ENCODE data around the gene IGSF8.

- no peak for TF ChIP-seq POLR2A (IDR thresholded peaks at IDR 0.05; ENCODE audit: low read depth, low read length)
- TF ChIP-seq, protein P1, sequence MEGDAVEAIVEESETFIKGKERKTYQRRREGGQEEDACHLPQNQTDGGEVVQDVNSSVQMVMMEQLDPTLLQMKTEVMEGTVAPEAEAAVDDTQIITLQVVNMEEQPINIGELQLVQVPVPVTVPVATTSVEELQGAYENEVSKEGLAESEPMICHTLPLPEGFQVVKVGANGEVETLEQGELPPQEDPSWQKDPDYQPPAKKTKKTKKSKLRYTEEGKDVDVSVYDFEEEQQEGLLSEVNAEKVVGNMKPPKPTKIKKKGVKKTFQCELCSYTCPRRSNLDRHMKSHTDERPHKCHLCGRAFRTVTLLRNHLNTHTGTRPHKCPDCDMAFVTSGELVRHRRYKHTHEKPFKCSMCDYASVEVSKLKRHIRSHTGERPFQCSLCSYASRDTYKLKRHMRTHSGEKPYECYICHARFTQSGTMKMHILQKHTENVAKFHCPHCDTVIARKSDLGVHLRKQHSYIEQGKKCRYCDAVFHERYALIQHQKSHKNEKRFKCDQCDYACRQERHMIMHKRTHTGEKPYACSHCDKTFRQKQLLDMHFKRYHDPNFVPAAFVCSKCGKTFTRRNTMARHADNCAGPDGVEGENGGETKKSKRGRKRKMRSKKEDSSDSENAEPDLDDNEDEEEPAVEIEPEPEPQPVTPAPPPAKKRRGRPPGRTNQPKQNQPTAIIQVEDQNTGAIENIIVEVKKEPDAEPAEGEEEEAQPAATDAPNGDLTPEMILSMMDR (IDR thresholded peaks at IDR 0.05; ENCODE audit: extremely low read depth in 1 of 2, insufficient read depth in 1 of 2, low read depth in 1 of 2, low read length in 2 of 2) = no peak
- TF ChIP-seq EZH2 (IDR thresholded peaks at IDR 0.05; ENCODE audit: borderline replicate concordance, low read depth, low read length, severe bottlenecking) = no peak
- no peak for TF ChIP-seq POLR2AphosphoS5 (IDR thresholded peaks at IDR 0.05; ENCODE audit: insufficient read depth, low read depth, low read length)
- no peak for TF ChIP-seq FOS (IDR thresholded peaks at IDR 0.05; ENCODE audit: borderline replicate concordance, insufficient read depth, low read length)
- no peak for TF ChIP-seq GATA2 (IDR thresholded peaks at IDR 0.05; ENCODE audit: insufficient read depth, insufficient read length, low read depth, low read length)
- no peak for TF ChIP-seq JUN (IDR thresholded peaks at IDR 0.05; ENCODE audit: borderline replicate concordance, insufficient read depth, insufficient read length, low read depth)
- TF ChIP-seq MAX (IDR thresholded peaks at IDR 0.05; ENCODE audit: insufficient read depth, insufficient read length) = no peak
Observed at GRCh38 chr1:160069460-160070231, 28.8 kb downstream of the IGSF8 start, which contains the start of gene KCNJ10.
